Lung microvascular endothelial cell (primary cell): ENCODE data around the gene SP3. TPM values are rescaled to one million over a fixed set of nuclear protein-coding genes. Genes with fewer than 3 reads are reported as not detected.

ENCODE experiments used
- DNase-seq, 2 donors: peaks; one replicate each; pipeline versions ENCODE4 v3.0.0 to v3.0.0-alpha.2; 2010; ENCODE audit warnings: low read depth in 2 of 2
- total RNA-seq: library from RNA; depleted of rRNA; stranded (reverse); fragments of >200 nt; gene quantifications from 2 replicates; pipeline ENCODE4 v1.2.1, GENCODE V29; 2014

Gene SP3
- total RNA-seq, 1 donor from 2014 or later, result 70.6 TPM

DNA sequence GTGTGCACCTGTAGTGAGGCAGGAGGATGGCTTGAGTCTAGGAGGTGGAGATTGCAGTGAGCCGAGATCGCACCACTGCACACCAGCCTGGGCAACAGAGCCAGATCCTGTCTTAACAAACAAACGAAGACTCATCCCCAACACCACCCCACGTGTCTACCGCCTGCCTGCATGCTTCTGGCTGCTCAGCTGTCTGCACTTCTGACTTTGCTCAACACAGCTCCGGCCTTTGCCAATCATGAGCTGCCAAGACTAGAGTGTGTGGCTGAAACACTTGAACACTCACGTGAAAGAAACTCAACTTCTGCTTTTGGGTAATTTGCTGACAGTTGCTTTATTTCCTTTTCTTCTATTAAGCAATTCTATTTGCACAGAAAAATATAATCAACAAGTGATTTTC lies 32.1 kb upstream of the SP3 start:
- DNase-seq, result no peak

DNA sequence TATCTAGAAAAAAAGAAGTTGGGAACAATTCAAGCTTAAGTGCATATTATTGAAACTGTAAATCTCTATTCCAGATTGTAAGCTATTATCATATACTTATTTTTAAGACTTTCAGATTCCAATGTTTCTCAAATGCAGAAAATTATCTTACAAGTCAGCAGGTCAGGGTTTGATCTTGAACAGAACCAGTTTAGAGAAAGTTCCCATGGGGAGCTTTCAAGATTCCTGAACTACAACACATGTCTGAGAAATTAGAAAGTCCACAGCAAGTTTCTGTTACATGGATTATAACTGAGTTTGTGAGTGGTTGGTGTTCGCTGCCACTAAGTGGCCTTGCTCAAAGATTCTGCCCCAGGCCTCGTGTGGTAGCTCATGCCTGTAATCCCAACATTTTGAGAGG lies 31.6 kb upstream of the SP3 start:
- DNase-seq, result no peak

DNA sequence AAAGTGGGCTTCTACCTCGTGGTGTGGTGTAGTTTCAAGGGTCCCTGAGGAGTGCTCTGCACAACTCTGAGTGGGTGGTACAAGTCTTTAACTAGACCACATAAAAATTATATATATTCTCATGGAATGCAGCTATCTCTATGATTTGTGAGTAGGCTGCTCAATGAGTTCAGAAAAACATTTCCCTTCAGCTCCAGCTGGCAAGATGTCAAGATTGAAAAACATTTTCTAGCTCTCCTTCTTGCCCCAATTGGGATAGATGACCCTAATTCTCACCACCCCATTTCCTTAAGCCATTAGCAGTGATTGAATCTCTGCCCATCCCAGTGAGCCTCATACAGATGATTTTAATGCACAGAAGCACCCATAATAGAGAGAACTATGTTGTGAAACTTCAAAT lies 28.3 kb upstream of the SP3 start:
- no peak for DNase-seq

DNA sequence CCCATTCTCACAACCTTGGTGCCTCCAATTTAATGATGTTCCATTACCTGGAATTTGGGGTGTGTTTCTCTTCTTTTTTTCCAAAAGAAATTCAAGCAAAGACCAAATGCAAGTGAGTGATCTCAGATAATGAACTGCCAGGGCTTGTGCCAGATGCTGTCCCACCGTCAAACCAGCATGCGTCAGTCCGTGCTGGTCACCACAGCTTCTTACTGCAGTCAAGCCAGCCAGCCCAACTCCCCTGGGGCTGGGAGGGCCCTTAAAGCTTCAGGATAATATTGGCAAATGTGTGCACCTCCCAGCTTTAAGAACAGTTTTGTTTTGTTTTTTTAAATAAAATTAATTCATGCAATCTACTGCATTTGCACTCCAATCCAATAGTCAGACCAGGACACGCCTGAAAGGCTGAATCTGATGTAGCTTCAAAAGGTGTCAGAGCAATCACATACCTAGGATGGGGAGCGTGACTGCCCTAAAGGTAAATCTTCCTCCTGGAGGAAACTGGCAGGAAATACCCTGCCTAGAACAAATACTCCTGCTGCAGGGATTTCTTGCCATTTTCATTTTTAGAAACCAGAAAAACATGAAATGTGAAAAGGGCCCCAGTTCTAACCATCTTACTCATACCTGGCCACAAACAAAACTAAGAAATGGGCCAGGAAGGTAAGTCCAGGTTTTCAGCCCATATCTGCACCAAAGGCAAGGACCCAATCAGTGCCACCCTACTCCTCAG lies 26.8 kb upstream of the SP3 start:
- DNase-seq, result no peak

DNA sequence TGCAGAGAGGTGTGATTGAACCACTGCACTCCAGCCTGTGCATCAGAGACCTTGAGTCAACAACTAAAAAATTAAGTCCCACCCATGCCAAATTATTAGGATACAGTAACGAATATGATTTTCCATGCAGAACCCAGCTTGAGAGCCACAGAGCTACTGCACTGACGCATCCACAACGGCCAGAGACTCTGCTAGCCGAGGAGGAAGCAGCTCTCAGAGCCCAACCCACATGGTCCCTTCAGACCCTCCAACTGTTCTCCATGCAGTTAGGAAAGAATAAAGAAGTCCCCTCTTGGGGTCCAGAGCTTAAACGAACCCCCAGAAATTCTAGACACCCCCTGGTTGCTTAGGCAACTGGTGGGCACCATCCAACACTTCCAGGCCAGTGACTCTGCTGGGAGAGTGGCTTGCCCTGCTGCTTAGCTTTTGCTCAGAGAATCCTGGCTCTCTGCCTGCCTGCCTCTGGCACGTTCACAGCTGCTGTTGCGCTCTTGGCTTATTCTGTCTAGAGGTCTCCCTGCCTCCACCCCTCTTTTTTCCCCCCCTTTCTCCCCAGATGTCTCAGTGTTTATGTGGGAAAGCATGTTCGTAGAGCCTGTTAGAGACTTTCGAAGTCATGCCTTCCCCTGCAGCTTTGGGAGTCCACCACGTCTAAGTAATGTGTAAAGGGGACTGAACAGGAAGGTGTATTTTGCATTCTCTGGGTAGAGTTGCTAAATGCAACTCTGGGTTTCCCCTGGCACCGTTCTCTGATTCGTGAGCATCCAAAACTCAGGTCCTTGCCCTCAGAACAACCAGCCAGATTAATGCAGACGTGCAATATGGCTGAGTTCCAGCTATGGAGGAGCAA lies 26.0 kb upstream of the SP3 start:
- DNase-seq, result peak in 1 of 2 donors; percentile 38

DNA sequence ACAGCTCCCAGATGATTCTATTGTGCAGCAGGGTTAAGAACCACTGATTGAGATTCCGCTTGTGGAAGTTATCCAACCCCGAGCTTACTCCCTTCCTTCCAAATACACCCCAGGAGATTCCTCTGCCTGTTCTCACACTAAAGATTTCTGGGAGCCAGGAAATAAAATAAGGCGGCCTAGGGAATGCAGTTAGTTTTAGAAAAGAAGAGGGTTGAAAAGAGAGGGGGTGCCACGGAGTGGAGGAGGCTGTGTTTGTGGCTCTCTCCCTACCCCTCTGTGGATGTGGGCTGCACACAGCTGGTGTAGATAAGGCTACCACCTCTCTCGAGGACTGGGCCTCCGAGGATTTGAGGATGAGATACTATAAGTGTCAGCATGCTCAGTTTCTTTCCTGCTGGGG lies 25.1 kb upstream of the SP3 start:
- DNase-seq, result no peak

DNA sequence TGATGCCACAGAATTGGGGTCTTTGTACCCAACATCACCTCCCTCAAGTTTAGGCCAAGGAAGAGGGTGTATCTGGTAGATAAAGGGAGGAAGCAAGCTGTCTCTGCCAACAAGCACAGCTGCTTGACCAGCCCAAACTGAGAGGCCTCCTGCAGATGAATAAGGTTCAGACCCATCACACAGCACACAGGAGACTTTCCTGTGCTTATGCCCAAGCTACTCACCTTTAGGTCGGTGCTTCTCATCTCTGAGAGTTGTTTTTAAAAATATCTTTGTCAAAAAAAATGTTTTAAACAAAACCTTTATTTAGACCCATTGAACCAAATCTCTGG lies 24.7 kb upstream of the SP3 start:
- DNase-seq, result no peak

DNA sequence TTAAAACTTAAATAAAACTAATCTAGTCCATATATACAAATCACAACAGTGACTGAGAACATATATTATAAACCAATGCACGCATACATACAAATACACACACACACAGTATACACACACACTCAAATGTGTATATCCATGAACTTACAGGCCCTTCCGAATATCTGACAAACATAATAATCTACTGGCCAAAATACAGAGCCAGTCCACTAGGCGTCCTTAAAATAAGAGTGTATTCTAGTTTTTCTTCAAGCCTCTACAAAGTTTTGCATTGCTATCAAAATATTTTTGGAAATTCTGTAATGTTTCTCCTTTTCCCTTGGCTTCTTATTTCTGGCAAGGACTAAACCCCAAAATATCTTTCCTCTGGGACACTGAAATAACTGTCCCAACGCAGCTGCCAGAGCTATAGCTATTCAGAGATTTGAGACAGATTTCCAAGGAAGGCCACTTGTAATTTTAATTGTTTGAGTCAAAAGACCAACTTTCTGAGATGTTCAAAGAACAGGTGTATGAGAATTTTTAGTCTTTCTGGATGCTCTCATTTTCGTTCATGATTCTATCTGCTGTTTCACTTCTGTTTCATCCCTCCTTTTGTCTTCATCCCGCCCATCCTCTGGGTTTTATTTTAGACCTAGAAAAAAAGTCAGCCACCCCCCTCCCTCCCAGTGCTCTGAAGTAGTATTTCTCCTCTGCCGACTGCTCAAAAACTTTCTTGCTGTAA lies 24.1 kb upstream of the SP3 start:
- DNase-seq, result no peak

DNA sequence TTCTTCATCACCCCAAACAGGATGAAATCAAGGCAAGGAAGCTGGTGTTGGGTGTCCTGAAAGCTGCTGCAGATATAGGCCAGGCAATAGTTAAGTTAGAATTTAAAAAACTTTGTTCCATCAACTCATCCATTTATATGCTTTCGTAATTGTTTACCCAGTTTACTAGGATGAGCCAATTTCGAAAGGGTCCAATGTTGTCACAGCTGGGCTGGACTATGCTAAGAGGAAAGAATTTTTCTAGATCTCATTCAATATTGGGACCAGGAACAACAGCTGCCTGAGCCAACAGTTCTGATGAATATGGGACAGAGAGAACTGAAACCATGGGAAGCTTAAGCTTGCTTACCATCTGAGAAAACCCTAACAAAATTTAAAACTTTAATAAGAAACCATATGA lies 21.6 kb upstream of the SP3 start:
- DNase-seq, result peak in 1 of 2 donors; percentile 63

DNA sequence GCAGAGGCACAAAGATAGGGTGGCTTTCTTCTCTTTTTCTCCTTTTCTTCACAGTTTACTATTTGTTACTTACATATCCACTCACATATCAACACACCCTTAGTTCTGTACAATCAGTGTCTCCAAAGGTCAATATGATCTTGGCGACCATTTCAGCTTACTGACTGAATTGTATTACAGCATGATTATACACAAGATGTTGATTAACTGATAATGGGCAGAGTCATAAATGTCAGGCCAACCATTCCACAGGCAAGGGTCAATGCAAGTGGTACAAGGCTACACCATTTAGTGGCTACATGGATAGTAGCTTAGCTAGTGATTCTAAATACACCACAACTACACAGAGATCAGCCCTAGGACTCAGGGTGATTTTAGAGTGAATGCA lies 20.4 kb upstream of the SP3 start:
- no peak for DNase-seq

DNA sequence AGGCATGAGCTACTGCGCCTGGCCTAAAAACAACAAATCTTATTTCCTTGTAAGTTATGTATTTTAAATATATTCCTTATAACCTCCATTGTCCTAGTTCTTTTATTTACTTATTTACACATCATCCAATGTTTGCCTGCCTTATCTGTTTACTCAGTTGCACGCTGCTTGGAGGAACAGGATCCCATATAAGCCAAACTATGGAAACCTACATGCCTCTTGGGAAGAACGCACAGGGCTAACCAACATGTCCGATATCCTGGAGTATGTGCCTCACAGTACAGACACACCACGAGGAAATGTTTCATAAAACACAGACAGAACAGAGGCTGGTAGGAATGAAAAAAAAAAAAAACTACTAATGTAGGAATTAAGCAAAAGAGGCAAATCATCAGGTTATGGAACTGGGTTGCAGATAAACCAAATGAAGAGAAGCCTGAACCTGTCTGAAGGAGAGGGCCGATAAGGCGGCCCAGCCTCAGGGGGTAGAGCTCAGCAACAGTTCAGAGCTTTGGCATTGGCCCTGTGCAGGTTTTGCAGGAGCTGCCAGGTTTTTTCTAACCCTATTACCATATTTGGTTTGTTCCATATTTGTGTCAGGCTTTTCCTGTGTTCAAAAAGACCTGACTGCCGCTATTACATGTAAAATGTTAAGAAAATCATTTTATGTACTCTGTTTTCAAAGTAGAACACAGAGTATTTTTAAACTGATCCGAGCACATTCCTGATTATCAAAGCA lies 19.9 kb upstream of the SP3 start:
- no peak for DNase-seq

DNA sequence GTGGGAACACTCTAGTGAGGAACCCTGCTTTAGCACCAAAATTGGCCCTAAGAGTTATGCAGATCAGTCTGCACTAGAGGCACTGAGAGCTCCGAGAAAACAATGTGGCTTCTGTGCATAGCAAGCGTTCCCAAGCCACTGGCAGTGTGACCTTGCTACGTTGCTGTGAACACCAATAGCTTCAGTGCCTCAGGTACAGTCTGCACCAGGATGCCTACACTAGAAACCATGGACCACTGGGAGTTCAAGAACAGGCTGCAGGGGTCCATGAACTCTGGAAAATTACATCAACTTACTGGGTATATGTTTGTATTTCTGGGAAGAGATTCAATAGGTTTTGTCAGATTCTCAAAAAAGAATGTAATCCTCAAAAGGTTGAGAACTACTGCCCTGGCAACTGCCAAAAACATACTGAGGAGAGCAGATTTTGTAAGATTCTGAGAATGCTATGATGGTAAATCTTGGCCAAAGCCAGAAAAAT lies 18.3 kb upstream of the SP3 start:
- DNase-seq, result no peak

DNA sequence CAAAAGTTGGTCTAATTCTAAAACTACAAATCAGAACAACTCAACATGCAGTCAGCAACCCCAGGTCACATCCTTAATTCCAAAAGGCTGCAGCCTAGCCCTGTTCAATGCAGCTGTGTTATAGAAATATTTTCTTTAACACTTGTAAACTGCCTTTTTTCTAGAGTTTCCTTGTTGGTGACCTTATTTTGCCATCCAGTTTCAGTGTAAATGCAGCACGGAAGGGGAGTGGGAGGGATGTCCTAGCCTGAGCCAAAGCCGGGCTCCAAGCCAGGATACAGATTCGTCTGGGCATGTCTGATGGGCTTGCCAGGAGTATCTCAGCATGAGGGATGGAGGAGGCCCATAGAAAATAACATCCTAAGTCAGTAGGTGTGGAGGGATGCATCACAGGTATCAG lies 17.7 kb upstream of the SP3 start:
- peak; percentile 28 to 64 for DNase-seq

DNA sequence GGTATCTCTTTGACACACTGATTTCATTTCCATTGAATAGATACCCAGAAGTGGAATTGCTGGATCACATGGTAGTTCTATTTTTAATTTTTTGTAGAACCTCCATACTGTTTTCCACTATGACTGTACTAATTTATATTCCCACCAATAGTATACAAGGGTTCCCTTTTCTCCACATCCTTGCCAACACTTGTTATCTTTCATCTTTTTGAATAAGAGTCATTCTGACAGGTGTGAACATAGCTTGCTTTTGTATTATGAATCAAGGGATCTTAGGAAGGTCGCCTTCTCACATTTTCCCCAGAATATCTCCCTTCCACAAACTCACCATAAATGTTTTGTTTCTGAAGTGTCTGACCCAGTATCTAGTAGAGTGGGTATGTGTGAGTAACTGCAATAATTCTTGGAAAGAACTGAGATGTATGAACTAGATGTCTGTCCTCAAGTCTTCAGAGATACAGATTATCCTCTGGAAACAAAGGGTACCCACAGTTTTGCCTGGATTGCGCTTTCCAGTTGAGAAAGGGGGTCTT lies 17.1 kb upstream of the SP3 start:
- no peak for DNase-seq

DNA sequence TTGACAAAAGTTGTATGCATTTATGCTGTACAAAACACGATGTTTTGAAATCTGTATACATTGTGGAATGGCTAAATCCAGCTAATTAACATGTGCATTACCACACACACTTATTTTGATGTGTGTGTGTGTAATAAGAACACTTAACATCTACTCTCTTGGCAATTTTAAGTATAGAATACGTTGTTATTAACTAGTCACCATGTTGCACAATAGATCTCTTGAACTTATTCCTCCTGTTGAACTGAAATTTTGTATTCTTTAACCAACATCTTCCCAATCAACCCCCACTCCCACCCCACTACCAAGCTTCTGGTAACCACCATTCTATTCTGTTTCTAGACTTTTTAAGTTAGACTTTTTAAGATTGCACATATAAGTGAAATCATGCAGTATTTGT lies 16.3 kb upstream of the SP3 start:
- DNase-seq, result no peak

DNA sequence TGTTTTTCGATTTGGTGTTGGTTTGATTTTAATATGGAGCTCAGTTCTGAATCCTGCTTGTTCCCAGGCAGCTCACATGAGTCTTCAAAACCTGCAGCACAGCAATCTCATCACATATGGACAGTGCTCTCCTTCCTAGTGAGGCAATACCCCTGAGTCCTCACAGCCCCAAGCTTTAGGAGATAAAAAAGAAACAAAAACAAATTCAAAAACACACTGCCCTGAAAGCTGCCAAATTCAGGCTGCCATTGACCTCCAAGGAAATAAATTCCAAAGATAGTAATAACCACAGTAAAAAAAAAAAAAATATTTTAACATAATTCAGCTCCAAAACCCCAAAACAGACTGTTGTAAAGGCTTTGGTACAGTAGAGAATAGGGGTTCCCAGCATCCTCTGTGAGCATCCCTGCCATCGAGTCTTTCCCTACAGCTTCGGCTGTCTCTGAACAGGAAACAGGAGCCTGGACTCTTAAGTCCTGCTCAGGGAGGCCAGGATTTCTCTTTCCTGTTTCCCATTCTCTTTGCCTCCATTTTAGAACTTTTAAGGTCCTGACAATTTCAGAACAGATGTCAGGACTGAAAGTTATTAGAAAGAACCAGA lies 14.7 kb upstream of the SP3 start:
- no peak for DNase-seq

DNA sequence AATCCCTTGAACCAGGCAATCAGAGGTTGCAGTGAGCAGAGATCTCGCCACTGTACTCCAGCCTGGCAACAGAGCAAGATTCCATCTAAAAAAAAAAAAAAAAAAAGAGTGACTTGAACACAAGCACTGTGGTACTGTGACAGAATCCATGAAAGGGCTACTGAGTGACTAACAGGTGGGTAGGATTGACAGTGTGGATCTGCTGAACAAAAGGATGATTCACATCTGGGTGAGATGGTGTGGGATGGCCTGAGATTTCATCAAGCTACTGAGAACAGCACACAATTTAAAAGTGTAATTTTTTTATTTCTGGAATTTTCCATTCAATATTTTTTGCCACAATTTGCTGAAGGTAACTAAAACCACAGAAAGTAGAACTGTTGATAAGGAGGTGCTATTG lies 13.3 kb upstream of the SP3 start:
- no peak for DNase-seq

DNA sequence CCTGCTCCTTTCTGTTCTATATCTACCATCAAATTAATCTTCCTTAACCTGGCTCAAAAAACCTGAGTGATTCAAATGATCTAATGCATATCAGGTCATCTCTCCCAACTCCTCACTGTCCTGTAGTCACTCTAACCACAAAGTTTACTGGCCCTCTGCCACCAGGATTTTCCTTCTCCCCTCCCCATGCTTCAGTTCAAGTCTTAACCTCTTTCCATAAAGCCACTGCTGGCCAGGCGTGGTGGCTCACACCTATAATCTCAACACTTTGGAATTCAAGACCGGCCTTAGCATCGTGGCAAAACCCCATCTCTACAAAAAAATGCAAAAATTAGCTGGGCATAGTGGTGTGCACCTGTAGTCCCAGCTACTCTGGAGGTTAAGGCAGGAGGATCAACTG lies 7.5 kb upstream of the SP3 start:
- no peak for DNase-seq

DNA sequence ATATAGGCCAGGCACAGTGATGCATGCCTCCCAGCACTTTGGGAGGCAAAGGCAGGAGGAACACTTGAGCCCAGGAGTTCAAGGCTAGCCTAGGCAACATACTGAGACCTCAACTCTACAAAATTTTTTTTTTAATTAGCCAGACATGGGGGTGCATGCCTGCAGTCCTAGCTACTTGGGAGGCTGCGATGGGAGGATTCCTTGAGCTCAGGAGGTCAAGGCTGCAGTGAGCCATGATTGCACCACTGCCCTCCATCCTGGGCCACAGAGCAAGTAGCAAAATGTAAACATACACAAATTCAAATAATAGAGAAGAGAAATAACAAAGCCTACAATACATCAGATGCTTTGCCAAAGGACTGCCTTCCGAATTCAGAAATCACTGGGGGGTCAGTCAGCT lies 7.0 kb upstream of the SP3 start:
- no peak for DNase-seq

DNA sequence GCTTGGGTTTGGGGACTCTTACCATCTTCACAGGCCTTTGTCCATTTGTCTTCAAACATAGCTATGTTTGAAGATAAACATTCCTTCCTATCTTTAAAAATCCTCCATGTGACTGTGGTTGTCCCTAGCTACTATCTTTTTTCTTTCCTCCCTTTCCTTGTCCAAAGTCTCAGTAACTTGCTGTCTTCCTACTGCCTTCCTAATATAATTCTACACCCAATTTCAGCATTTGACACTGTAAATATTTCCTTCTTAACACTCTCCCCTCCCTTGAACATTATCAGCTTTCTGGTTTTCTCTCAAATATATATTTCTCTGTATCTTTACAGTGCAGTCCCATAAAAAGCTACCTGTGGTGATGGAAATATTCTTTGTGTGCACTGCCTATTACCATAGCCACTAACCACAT lies 5.3 kb upstream of the SP3 start:
- DNase-seq, result no peak

DNA sequence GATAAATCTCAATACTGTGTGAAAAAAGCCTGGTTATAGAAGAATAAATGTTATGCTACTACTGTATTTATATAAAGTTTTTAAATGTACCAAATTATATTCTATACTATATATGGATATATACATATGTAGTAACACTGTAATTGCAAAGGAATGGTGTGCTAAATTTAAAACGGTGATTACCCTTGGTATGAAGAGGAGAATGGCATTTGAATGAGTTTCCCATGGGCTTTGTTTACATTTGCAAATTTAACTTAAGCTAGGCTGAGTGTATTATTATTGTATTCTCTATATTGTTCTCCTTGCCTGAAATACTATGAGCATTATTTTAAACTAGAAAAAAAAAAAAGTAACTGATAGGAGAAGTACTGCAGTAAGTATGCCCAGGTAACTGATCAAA lies 4.7 kb upstream of the SP3 start:
- DNase-seq, result no peak
